H9 (cell line): Measurements from ENCODE around the gene POFUT2. TPM values are rescaled to one million over a fixed set of nuclear protein-coding genes. Genes with fewer than 3 reads are reported as not detected.

Experiments
- DNase-seq: peaks from one replicate; pipeline ENCODE4 v3.0.0-alpha.2; 2017
- H2AFZ ChIP-seq: one replicate; pipeline ENCODE4 v1.6.1; 2013; ENCODE audit warnings: mild to moderate bottlenecking, low read length, control low read depth, moderate library complexity
- H2AK5ac ChIP-seq: 2 replicates; pipeline ENCODE4 v1.6.1; 2013; ENCODE audit warnings: low read length, control low read depth, mixed read lengths; ENCODE audit not compliant: insufficient read length
- H2BK120ac ChIP-seq: one replicate; pipeline ENCODE4 v1.6.1; 2013; ENCODE audit warnings: low read depth, mild to moderate bottlenecking, low read length, control low read depth, inconsistent platforms; ENCODE audit not compliant: poor library complexity, severe bottlenecking
- H2BK12ac ChIP-seq: 2 replicates; pipeline ENCODE4 v1.6.1; 2013; ENCODE audit warnings: low read length, control low read depth, mixed read lengths, low read depth; ENCODE audit not compliant: insufficient read length
- H2BK15ac ChIP-seq: 2 replicates; pipeline ENCODE4 v1.6.1; 2013; ENCODE audit warnings: low read depth, low read length, control low read depth
- H2BK20ac ChIP-seq: one replicate; pipeline ENCODE4 v1.6.1; 2013; ENCODE audit warnings: low read depth, mild to moderate bottlenecking, low read length, control low read depth, inconsistent platforms; ENCODE audit not compliant: poor library complexity, severe bottlenecking
- H2BK5ac ChIP-seq: 2 replicates; pipeline ENCODE4 v1.6.1; 2013; ENCODE audit warnings: low read length, control low read depth, mixed read lengths; ENCODE audit not compliant: insufficient read length
- H3K14ac ChIP-seq: 2 replicates; pipeline ENCODE4 v1.6.1; 2013; ENCODE audit warnings: low read length, control low read depth; ENCODE audit not compliant: insufficient read depth
- H3K18ac ChIP-seq: 2 replicates; pipeline ENCODE4 v1.6.1; 2013; ENCODE audit warnings: low read depth, mild to moderate bottlenecking, mixed read lengths, low read length, control low read depth; ENCODE audit not compliant: insufficient read length
- H3K23ac ChIP-seq: 2 replicates; pipeline ENCODE4 v1.6.1; 2013; ENCODE audit warnings: low read length, control low read depth, mixed read lengths, low read depth; ENCODE audit not compliant: insufficient read length
- H3K23me2 ChIP-seq: 2 replicates; pipeline ENCODE4 v1.6.1; 2013; ENCODE audit warnings: low read depth, mild to moderate bottlenecking, mixed read lengths, low read length, control low read depth; ENCODE audit not compliant: insufficient read length, poor library complexity, severe bottlenecking
- H3K27ac ChIP-seq: 2 replicates; pipeline ENCODE4 v1.5.1; 2013; ENCODE audit warnings: low read length, control low read depth, mixed read lengths, low read depth; ENCODE audit not compliant: insufficient read length
- H3K27me3 ChIP-seq: 2 replicates; pipeline ENCODE4 v1.6.1; 2013; ENCODE audit warnings: low read length, control low read depth, inconsistent platforms; ENCODE audit not compliant: insufficient read depth
- H3K4ac ChIP-seq: 2 replicates; pipeline ENCODE4 v1.6.1; 2013; ENCODE audit warnings: low read depth, mild to moderate bottlenecking, control low read depth, inconsistent platforms, low read length, moderate library complexity
- H3K4me1 ChIP-seq: 2 replicates; pipeline ENCODE4 v1.6.1; 2013; ENCODE audit warnings: low read length, control low read depth, inconsistent platforms; ENCODE audit not compliant: insufficient read depth
- H3K4me2 ChIP-seq: 2 replicates; pipeline ENCODE4 v1.6.1; 2013; ENCODE audit warnings: low read length, control low read depth, mixed read lengths; ENCODE audit not compliant: insufficient read length, insufficient read depth
- H3K56ac ChIP-seq: 2 replicates; pipeline ENCODE4 v1.6.1; 2013; ENCODE audit warnings: low read depth, mild to moderate bottlenecking, mixed read lengths, low read length, control low read depth; ENCODE audit not compliant: insufficient read length
- H3K79me1 ChIP-seq: 2 replicates; pipeline ENCODE4 v1.6.1; 2013; ENCODE audit warnings: low read depth, mild to moderate bottlenecking, moderate library complexity, low read length, control low read depth, inconsistent platforms; ENCODE audit not compliant: insufficient read depth, poor library complexity, severe bottlenecking
- H3K79me2 ChIP-seq: 2 replicates; pipeline ENCODE4 v1.6.1; 2013; ENCODE audit warnings: low read length, control low read depth, inconsistent platforms; ENCODE audit not compliant: insufficient read depth
- H3K9ac ChIP-seq: 2 replicates; pipeline ENCODE4 v1.6.1; 2013; ENCODE audit warnings: low read length, control low read depth, mixed read lengths; ENCODE audit not compliant: insufficient read length; ENCODE audit errors: extremely low read depth
- H3K9me3 ChIP-seq: one replicate; pipeline ENCODE4 v1.6.1; 2013; ENCODE audit warnings: low read depth, low read length, inconsistent platforms; ENCODE audit not compliant: control insufficient read depth
- H3T11ph ChIP-seq: one replicate; pipeline ENCODE4 v1.6.1; 2013; ENCODE audit warnings: mild to moderate bottlenecking, low read length, control low read depth, inconsistent platforms
- H4K20me1 ChIP-seq: one replicate; pipeline ENCODE4 v1.6.1; 2013; ENCODE audit not compliant: control insufficient read depth, insufficient read length, insufficient read depth
- H4K5ac ChIP-seq: 2 replicates; pipeline ENCODE4 v1.6.1; 2013; ENCODE audit warnings: low read depth, mild to moderate bottlenecking, mixed read lengths, low read length, control low read depth; ENCODE audit not compliant: insufficient read length
- H4K8ac ChIP-seq: replicated peaks from 2 replicates; pipeline ENCODE4 v1.6.1; 2013; ENCODE audit warnings: low read length, control low read depth, mixed read lengths, low read depth; ENCODE audit not compliant: insufficient read length
- H4K91ac ChIP-seq: 2 replicates; pipeline ENCODE4 v1.6.1; 2013; ENCODE audit warnings: low read depth, mild to moderate bottlenecking, moderate library complexity, mixed read lengths, low read length, control low read depth; ENCODE audit not compliant: insufficient read length
- H3K27ac Mint-ChIP-seq, 3 experiments: 2 replicates in 2 of 3; 3 replicates in 1 of 3; pipeline ENCODE4 v1.8.0; 2020 to 2021; ENCODE audit warnings: mixed read lengths in 3 of 3, mild to moderate bottlenecking in 1 of 3, moderate library complexity in 1 of 3
- H3K27me3 Mint-ChIP-seq: 2 replicates; pipeline ENCODE4 v1.8.0; 2021; ENCODE audit warnings: low read depth, mild to moderate bottlenecking, moderate library complexity, mixed read lengths
- H3K36me3 Mint-ChIP-seq, 3 experiments: 2 replicates in 2 of 3; 3 replicates in 1 of 3; pipeline ENCODE4 v1.8.0; 2020 to 2021; ENCODE audit warnings: low read depth in 3 of 3, mixed read lengths in 3 of 3; ENCODE audit not compliant: insufficient read depth in 1 of 3
- H3K4me1 Mint-ChIP-seq, 2 experiments: 2 replicates each; pipeline ENCODE4 v1.8.0; 2020; ENCODE audit warnings: mixed read lengths in 2 of 2
- H3K4me3 Mint-ChIP-seq, 2 experiments: 2 replicates in 1 of 2; 3 replicates in 1 of 2; pipeline ENCODE4 v1.8.0; 2020 to 2021; ENCODE audit warnings: mild to moderate bottlenecking in 2 of 2, mixed read lengths in 2 of 2, moderate library complexity in 1 of 2
- H3K9me3 Mint-ChIP-seq, 2 experiments: 2 replicates in 1 of 2; 3 replicates in 1 of 2; pipeline ENCODE4 v1.8.0; 2020; ENCODE audit warnings: mild to moderate bottlenecking in 2 of 2, mixed read lengths in 2 of 2, moderate library complexity in 1 of 2
- CTCF ChIP-seq: fragments of 200-600 bp; sonication (generic); conservative IDR thresholded peaks from 3 replicates; pipeline ENCODE4 v1.8.0; 2021; ENCODE audit warnings: antibody characterized with exemption, mild to moderate bottlenecking
- WGBS: extraction: QIAGEN DNeasy Blood & Tissue Kit; methylation state at CpG from one replicate; pipeline ENCODE4 v1.1.7; 2013; ENCODE audit warnings: missing lambda C conversion rate, low lambda C conversion rate, mixed read lengths; ENCODE audit not compliant: insufficient read length; ENCODE audit errors: extremely low coverage; 5-methylcytosine and 5-hydroxymethylcytosine counted together
- total RNA-seq: library from RNA; stranded (reverse); gene quantifications from 2 replicates; pipeline ENCODE4 v1.2.1, GENCODE V29; 2021

The POFUT2 gene
- total RNA-seq, 1 experiment from 2014 or later: 34.8 TPM

- Histone ChIP-seq H3T11ph (no peak overlapping the region), H3K79me1 (no peaks in the 10 kb centered on the region), H3K14ac (no peak overlapping the region), H4K8ac (no peak overlapping the region), H3K79me2 (no peaks in the 10 kb centered on the region), H3K4ac (no peak overlapping the region), H3K23ac (no peak overlapping the region), H3K27me3 (no peaks in the 10 kb centered on the region), H3K4me2 (no peak overlapping the region), H2BK5ac (no peak overlapping the region), H4K20me1 (no peaks in the 10 kb centered on the region), H2AFZ (no peak overlapping the region), H4K91ac (no peak overlapping the region), H2AK5ac (no peak overlapping the region), H2BK12ac (no peak overlapping the region), H2BK15ac (no peak overlapping the region), H3K4me1 (no peaks in the 10 kb centered on the region), H3K9ac (no peak overlapping the region), H3K23me2 (no peaks in the 10 kb centered on the region), H3K27ac (no peak overlapping the region), H3K18ac (no peak overlapping the region), H3K56ac (no peak overlapping the region), H4K5ac (no peak overlapping the region), H2BK120ac (no peak overlapping the region), H2BK20ac (no peak overlapping the region), H3K9me3 (no peaks in the 10 kb centered on the region)
- Mint-ChIP-seq H3K4me3 (no peak overlapping the region), H3K4me1 (no peaks in the 10 kb centered on the region), H3K27me3 (no peaks in the 10 kb centered on the region), H3K27ac (peak overlapping the region in 2 of 3 experiments; percentile 52 to 68; a peak in 1 of 7 replicates), H3K9me3 (no peaks in the 10 kb centered on the region; a peak in 1 of 5 replicates), H3K36me3 (peaks cover 27 to 78% (median 65%) of the 10 kb centered on the region in 3 experiments)
- TF ChIP-seq CTCF: no peak
- DNase-seq: peak; percentile 17
- no CpG with 5 or more reads among the region's 25 CpGs for WGBS
Observed at GRCh38 chr21:45279446-45280177, 8.1 kb downstream of the POFUT2 start.
